Neural progenitor cell (in vitro differentiated cells): ENCODE data around the gene NBPF11. TPM values are rescaled to one million over a fixed set of nuclear protein-coding genes. Genes with fewer than 3 reads are reported as not detected.
"Not testable (repeated sequence)": the region's sequence is repeated elsewhere in the genome, so short reads cannot be mapped to it uniquely, and the experiment has no call there.

Experiments used
- DNase-seq: peaks from one replicate; pipeline ENCODE4 v3.0.0-alpha.2; 2016; ENCODE audit warnings: low spot score
- H2AFZ ChIP-seq: fragments of 200-600 bp; sonication (generic); replicated peaks from 2 replicates; pipeline ENCODE4 v1.6.1; 2016; ENCODE audit warnings: antibody characterized with exemption
- H3F3A ChIP-seq: fragments of 200-600 bp; sonication (generic); 2 replicates; pipeline ENCODE4 v1.6.1; 2016; ENCODE audit warnings: antibody characterized with exemption, low read depth
- H3K27ac ChIP-seq: fragments of 200-600 bp; sonication (generic); 2 replicates; pipeline ENCODE4 v1.5.1; 2016; ENCODE audit warnings: mild to moderate bottlenecking
- H3K27me3 ChIP-seq: fragments of 200-600 bp; sonication (generic); 2 replicates; pipeline ENCODE4 v1.6.1; 2016; ENCODE audit warnings: mild to moderate bottlenecking, moderate library complexity
- H3K36me3 ChIP-seq: fragments of 200-600 bp; sonication (generic); 2 replicates; pipeline ENCODE4 v1.5.1; 2016
- H3K4me1 ChIP-seq: fragments of 200-600 bp; sonication (generic); 2 replicates; pipeline ENCODE4 v1.6.1; 2016; ENCODE audit warnings: mixed run types
- H3K4me2 ChIP-seq: fragments of 200-600 bp; sonication (generic); 2 replicates; pipeline ENCODE4 v1.6.1; 2016
- H3K4me3 ChIP-seq: fragments of 200-600 bp; sonication (generic); 2 replicates; pipeline ENCODE4 v1.5.1; 2016
- H3K79me2 ChIP-seq: fragments of 200-600 bp; sonication (generic); 2 replicates; pipeline ENCODE4 v1.6.1; 2016; ENCODE audit warnings: low read depth
- H3K9ac ChIP-seq: fragments of 200-600 bp; sonication (generic); 2 replicates; pipeline ENCODE4 v1.6.1; 2016
- H3K9me3 ChIP-seq: fragments of 200-600 bp; sonication (generic); 2 replicates; pipeline ENCODE4 v1.5.1; 2016; ENCODE audit warnings: low read depth
- H4K20me1 ChIP-seq: fragments of 200-600 bp; sonication (generic); 2 replicates; pipeline ENCODE4 v1.6.1; 2016; ENCODE audit warnings: low read depth
- H3K27ac Mint-ChIP-seq: 3 replicates; pipeline ENCODE4 v1.8.0; 2021; ENCODE audit warnings: mixed read lengths
- H3K27me3 Mint-ChIP-seq: 2 replicates; pipeline ENCODE4 v1.8.0; 2022; ENCODE audit warnings: low read depth, mild to moderate bottlenecking, inconsistent platforms, moderate library complexity, mixed read lengths; ENCODE audit not compliant: insufficient read depth
- H3K36me3 Mint-ChIP-seq: 3 replicates; pipeline ENCODE4 v1.8.0; 2021; ENCODE audit warnings: mixed read lengths
- H3K4me1 Mint-ChIP-seq: 3 replicates; pipeline ENCODE4 v1.8.0; 2021; ENCODE audit warnings: mixed read lengths
- H3K4me3 Mint-ChIP-seq: 3 replicates; pipeline ENCODE4 v1.8.0; 2021; ENCODE audit warnings: mild to moderate bottlenecking, moderate library complexity, mixed read lengths
- H3K9me3 Mint-ChIP-seq: 3 replicates; pipeline ENCODE4 v1.8.0; 2020; ENCODE audit warnings: mixed read lengths
- EZH2 ChIP-seq: fragments of 200-600 bp; sonication (generic); IDR thresholded peaks from 2 replicates; pipeline ENCODE4 v1.6.1; 2017; ENCODE audit warnings: antibody characterized with exemption, mild to moderate bottlenecking, moderate library complexity
- EZH2phosphoT487 ChIP-seq: fragments of 200-600 bp; sonication (generic); IDR thresholded peaks from 2 replicates; pipeline ENCODE4 v1.6.1; 2017; ENCODE audit warnings: antibody characterized with exemption
- total RNA-seq: library from RNA; depleted of rRNA; stranded (reverse); fragments of >200 nt; gene quantifications from 2 replicates; pipeline ENCODE4 v1.2.3, GENCODE V29; 2015; ENCODE audit warnings: low replicate concordance
- TF ChIP-seq, protein P1 (sequence below): fragments of 200-600 bp; sonication (generic); IDR thresholded peaks from 2 replicates; pipeline ENCODE4 v1.5.1; 2017; ENCODE audit warnings: antibody characterized with exemption, mild to moderate bottlenecking

The NBPF11 gene
- total RNA-seq, 1 donor from 2014 or later, result 9.1 TPM

DNA sequence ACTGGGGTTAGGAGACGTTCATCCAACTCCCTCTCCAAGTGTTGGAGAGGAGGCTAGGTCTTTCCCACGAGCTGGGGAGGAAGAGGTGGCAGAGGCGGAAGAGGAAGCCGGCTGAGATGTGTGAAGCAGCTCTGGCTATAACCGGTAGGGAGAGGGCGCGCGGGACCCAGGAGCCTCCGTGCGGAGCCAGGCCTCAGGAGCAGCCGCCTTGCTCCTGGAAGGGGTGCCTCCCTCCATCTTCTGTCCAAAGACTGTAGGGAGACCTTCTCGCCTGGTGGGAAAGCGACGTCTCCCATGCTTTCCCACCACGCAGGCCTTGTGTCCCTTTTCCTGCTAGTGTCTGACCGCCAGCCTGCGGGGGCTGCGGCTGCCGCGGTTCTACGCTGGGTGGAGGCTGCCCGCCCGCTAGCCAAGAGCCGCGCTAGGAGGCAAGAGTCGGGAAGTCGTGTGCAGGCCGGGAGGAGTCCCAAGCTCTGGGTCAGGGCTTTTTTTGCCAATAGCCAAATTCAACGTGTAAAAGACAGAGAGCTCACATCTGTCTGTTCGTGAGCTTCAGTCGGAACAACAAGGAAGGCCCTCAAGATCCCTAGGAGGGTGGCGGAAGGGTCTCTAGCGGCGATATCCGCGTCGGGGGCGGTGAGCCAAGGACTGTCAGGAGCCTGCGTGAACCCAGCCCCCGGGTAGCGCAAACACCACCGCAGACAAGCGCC lies 8.4 kb upstream of the NBPF11 start:
- Histone ChIP-seq H3K4me2 (no peak overlapping the region), H3K9me3 (no peaks in the 10 kb centered on the region), H3K36me3 (no peaks in the 10 kb centered on the region), H3K27ac (no peak overlapping the region), H4K20me1 (no peaks in the 10 kb centered on the region), H3K4me1 (peaks cover 1% of the 10 kb centered on the region), H2AFZ (no peak overlapping the region), H3F3A (peaks cover 1% of the 10 kb centered on the region), H3K9ac (no peak overlapping the region), H3K4me3 (no peak overlapping the region), H3K27me3 (no peaks in the 10 kb centered on the region), H3K79me2 (no peaks in the 10 kb centered on the region)
- peaks cover 5% of the 10 kb centered on the region for H3K27me3 Mint-ChIP-seq
- H3K4me3 Mint-ChIP-seq, result no peak overlapping the region
- TF ChIP-seq, protein P1, sequence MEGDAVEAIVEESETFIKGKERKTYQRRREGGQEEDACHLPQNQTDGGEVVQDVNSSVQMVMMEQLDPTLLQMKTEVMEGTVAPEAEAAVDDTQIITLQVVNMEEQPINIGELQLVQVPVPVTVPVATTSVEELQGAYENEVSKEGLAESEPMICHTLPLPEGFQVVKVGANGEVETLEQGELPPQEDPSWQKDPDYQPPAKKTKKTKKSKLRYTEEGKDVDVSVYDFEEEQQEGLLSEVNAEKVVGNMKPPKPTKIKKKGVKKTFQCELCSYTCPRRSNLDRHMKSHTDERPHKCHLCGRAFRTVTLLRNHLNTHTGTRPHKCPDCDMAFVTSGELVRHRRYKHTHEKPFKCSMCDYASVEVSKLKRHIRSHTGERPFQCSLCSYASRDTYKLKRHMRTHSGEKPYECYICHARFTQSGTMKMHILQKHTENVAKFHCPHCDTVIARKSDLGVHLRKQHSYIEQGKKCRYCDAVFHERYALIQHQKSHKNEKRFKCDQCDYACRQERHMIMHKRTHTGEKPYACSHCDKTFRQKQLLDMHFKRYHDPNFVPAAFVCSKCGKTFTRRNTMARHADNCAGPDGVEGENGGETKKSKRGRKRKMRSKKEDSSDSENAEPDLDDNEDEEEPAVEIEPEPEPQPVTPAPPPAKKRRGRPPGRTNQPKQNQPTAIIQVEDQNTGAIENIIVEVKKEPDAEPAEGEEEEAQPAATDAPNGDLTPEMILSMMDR, result no peak
- TF ChIP-seq EZH2, result no peak
- no peak for TF ChIP-seq EZH2phosphoT487
- H3K27ac Mint-ChIP-seq, result no peak overlapping the region
- DNase-seq, result no peak
- peaks cover 9% of the 10 kb centered on the region for H3K4me1 Mint-ChIP-seq
- H3K36me3 Mint-ChIP-seq, result no peaks in the 10 kb centered on the region
- H3K9me3 Mint-ChIP-seq, result peaks cover 13% of the 10 kb centered on the region

DNA sequence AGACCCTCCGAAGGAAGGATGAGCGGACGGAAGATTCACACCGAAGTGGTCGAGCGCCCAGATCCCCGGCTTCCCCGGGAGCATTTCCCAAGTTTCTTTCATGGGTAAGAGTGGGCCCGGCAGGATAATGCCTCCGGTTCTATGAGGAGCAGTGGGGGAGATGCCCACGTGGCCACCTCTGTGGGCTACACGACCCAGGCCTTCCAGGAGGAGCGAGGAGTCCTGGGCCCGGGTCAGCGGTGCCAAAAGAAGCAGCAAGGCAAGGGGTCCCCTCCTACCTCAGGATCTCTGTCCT lies 7.9 kb upstream of the NBPF11 start:
- DNase-seq, result no peak
- H3K27me3 ChIP-seq, result no peaks in the 10 kb centered on the region
- no peak overlapping the region for H3K9ac ChIP-seq
- H3K9me3 Mint-ChIP-seq, result peaks cover 13% of the 10 kb centered on the region
- H2AFZ ChIP-seq, result no peak overlapping the region
- no peak overlapping the region for H3K4me3 ChIP-seq
- no peaks in the 10 kb centered on the region for H3K36me3 ChIP-seq
- no peak overlapping the region for H3K27ac ChIP-seq
- H3K9me3 ChIP-seq, result no peaks in the 10 kb centered on the region
- H3K27me3 Mint-ChIP-seq, result peaks cover 5% of the 10 kb centered on the region
- no peak overlapping the region for H3K27ac Mint-ChIP-seq
- H3K4me1 ChIP-seq, result peaks cover 3% of the 10 kb centered on the region
- H3F3A ChIP-seq, result peaks cover 4% of the 10 kb centered on the region
- peaks cover 11% of the 10 kb centered on the region for H3K4me1 Mint-ChIP-seq
- no peaks in the 10 kb centered on the region for H4K20me1 ChIP-seq
- H3K79me2 ChIP-seq, result no peaks in the 10 kb centered on the region
- no peak for TF ChIP-seq EZH2phosphoT487
- TF ChIP-seq, protein P1, result no peak
- H3K36me3 Mint-ChIP-seq, result no peaks in the 10 kb centered on the region
- no peak overlapping the region for H3K4me3 Mint-ChIP-seq
- no peak overlapping the region for H3K4me2 ChIP-seq

DNA sequence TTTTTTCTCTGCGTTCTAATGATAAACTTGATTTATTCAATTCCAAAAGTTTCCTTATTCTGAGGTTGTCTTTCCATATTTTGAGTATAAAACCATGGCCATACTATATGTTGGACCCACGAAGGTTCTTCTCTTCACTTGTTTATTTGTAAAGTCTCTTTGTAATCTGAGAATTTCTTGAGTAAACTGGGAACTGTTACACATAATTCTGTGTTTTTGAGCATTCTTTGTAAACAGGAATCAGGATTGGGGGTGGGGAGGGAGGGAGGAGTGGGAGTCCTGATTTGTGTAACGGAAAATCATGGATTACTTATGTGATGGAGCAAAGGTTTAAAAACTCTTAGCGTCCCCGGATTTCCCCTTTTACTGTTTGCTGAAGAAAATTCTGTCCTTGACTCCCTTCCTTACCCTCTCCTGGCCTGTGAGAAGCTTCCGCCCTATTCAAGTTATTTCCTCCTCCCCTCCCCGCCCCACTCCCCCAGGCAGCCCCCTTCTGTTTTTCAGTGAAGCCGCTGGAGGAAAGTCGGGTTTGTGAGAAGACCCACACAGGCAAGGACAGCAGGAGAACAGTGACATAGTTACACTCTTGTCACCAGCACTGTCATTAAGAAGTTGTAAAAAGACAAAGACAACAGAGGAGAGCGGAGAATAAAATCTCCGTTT lies 6.4 kb upstream of the NBPF11 start:
- no peak overlapping the region for H3K9ac ChIP-seq
- Mint-ChIP-seq H3K27ac (no peak overlapping the region), H3K36me3 (no peaks in the 10 kb centered on the region), H3K4me1 (peaks cover 11% of the 10 kb centered on the region), H3K9me3 (peaks cover 13% of the 10 kb centered on the region), H3K27me3 (peaks cover 5% of the 10 kb centered on the region), H3K4me3 (no peak overlapping the region)
- no peak for TF ChIP-seq EZH2phosphoT487
- TF ChIP-seq EZH2, result no peak
- TF ChIP-seq, protein P1, result no peak
- no peak overlapping the region for H3K4me2 ChIP-seq
- no peaks in the 10 kb centered on the region for H3K9me3 ChIP-seq
- peak overlapping the region; percentile 34 for H2AFZ ChIP-seq
- no peak for DNase-seq
- H4K20me1 ChIP-seq, result no peaks in the 10 kb centered on the region
- H3K27me3 ChIP-seq, result no peaks in the 10 kb centered on the region
- no peaks in the 10 kb centered on the region for H3K36me3 ChIP-seq
- H3K4me3 ChIP-seq, result no peak overlapping the region
- no peaks in the 10 kb centered on the region for H3K79me2 ChIP-seq
- peaks cover 4% of the 10 kb centered on the region for H3F3A ChIP-seq
- H3K27ac ChIP-seq, result no peak overlapping the region
- H3K4me1 ChIP-seq, result peaks cover 3% of the 10 kb centered on the region

DNA sequence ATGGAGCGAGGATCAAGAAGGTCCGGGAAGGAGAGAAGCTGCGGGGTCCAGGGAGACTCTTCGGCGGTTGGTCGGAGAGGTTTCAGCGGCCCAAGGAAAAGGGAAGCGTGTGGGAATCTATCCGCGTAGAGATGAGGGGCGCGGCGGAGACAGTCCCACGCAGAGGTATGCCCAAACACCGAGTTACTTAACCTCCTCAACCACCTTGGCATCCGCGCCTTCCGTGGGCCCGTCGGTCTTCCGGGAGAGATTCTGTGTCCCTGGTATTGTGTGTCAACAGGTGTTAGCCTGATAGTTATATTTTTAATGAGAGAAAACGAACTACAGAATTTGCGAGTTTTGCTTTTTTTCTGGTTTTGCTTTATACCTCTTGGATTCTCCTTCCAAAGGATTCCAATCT lies 5.7 kb upstream of the NBPF11 start:
- H3K36me3 ChIP-seq, H3K27me3 Mint-ChIP-seq, H3K79me2 ChIP-seq, H3K9me3 ChIP-seq, H3K4me3 ChIP-seq, H3K27ac Mint-ChIP-seq, H3K4me1 ChIP-seq, H3K4me2 ChIP-seq, H3K27me3 ChIP-seq, H3K36me3 Mint-ChIP-seq, H4K20me1 ChIP-seq, H2AFZ ChIP-seq, H3K4me3 Mint-ChIP-seq, DNase-seq, H3K27ac ChIP-seq, H3K9ac ChIP-seq, H3F3A ChIP-seq: not testable (repeated sequence)
- H3K9me3 Mint-ChIP-seq, result peaks cover 13% of the 10 kb centered on the region
- peaks cover 12% of the 10 kb centered on the region for H3K4me1 Mint-ChIP-seq

DNA sequence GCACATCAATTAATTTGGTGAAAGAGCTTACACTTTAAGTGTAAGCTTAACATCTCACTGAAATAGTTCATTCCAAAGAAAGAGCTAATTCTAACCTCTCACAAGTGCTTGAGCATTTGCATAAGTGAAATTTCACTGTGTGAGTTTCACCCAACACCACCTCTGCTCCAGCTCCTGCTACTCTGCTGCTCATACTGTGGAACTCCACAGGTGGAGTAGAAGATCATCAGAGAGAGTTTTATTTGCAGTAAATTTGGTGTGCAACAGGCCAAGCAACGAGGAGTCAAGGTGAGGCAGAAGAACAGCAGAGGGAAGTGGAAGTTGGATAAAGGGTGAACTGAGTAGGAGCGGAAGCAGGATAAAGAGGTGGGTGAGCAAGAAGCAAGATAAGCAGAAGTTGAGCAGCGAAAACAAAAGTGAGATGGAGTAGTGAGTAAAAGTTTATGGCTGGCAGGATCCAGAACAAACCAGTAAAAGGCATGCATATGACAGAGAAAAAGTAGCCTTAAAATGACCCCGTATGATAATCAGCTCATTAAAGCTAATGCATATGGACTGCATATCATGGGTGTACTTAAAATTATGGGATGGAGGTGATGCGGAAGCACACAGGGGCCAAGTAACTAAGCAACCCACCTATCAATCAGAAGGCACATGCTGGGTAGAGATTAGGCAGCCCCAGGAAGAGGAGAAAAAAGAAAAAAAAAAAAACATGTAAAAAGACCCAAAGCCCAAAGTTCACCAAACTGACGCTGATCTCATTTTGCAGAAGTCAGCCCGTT lies 3.6 kb upstream of the NBPF11 start:
- not testable (repeated sequence) for H3K79me2 ChIP-seq, H3K27ac Mint-ChIP-seq, DNase-seq, H3K4me3 ChIP-seq, H3K27me3 ChIP-seq, H3F3A ChIP-seq, H3K4me3 Mint-ChIP-seq, H3K4me1 ChIP-seq, H3K9ac ChIP-seq, H3K27me3 Mint-ChIP-seq, H4K20me1 ChIP-seq, H3K36me3 Mint-ChIP-seq, H3K9me3 Mint-ChIP-seq, H3K36me3 ChIP-seq, H3K9me3 ChIP-seq, H3K27ac ChIP-seq
- Histone ChIP-seq H2AFZ (peak overlapping the region; percentile 28), H3K4me2 (peak overlapping the region; percentile 52)
- peaks cover 16% of the 10 kb centered on the region for H3K4me1 Mint-ChIP-seq
